Activated CD8-positive, alpha-beta memory T cell treated with anti-CD3 and anti-CD28 coated beads, Interleukin-2, amount 50 U/mL, for 48 hours (primary cell): ENCODE data around the gene THPO.

ENCODE experiments used
- DNase-seq: peaks from one replicate; pipeline ENCODE4 v3.0.0-alpha.2; 2020

THPO gene

DNA sequence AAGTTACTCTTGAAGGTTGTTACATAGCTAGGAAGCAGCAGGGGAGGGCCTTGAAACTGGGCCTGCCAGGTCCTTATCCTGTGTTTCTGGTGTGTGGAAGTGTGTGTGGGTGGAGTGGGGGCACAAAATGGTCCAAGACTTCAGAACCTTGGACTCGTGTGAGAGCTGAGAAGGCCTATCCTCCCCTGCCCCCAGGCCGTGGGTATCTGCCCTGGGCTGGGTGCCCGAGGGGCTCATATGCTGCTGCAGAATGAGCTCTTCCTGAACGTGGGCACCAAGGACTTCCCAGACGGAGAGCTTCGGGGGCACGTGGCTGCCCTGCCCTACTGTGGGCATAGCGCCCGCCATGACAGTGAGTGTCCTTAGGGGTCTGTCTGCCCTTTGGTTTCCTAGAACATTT is 6.3 kb upstream of the THPO start:
- no peak for DNase-seq

DNA sequence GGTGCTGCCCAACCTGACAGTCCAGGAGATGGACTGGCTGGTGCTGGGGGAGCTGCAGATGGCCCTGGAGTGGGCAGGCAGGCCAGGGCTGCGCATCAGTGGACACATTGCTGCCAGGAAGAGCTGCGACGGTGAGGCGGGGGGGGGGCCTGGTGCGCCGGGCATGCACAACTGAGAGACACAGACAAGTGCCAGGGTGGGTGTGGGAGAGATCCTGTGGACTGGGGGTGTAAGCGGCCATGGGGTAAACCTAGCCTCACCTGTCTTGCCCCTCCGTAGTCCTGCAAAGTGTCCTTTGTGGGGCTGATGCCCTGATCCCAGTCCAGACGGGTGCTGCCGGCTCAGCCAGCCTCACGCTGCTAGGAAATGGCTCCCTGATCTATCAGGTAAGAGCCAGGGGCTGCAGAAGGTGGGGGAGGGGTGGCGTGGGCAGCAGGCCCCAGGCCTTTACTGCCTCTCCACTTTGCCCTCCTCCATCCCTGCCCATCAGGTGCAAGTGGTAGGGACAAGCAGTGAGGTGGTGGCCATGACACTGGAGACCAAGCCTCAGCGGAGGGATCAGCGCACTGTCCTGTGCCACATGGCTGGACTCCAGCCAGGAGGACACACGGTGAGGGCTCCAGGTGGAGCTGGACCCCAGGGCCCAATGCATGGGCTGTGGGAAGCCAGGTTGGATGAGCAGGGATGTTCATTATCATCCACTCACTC is 5.2 kb upstream of the THPO start:
- no peak for DNase-seq

DNA sequence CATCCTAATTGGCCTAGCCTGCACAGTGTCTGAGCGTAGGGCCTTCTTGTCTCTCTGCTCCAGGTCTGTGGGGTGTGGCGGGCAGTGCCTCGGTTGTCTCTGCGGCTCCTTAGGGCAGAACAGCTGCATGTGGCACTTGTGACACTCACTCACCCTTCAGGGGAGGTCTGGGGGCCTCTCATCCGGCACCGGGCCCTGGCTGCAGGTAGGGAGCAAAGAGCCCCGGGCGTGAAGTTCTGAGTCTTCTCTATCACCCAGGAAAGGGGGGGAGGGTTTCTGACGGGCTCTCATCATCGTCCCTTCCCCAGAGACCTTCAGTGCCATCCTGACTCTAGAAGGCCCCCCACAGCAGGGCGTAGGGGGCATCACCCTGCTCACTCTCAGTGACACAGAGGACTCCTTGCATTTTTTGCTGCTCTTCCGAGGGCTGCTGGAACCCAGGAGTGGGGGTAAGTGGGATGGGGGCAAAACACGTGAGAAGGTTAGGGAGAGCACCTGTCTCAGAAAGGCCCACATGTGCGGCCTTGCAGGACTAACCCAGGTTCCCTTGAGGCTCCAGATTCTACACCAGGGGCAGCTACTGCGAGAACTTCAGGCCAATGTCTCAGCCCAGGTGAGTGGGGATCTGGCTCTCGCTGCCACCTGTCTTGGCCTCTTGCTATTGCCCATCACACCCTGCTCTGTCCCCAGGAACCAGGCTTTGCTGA is 4.5 kb upstream of the THPO start:
- DNase-seq = no peak

DNA sequence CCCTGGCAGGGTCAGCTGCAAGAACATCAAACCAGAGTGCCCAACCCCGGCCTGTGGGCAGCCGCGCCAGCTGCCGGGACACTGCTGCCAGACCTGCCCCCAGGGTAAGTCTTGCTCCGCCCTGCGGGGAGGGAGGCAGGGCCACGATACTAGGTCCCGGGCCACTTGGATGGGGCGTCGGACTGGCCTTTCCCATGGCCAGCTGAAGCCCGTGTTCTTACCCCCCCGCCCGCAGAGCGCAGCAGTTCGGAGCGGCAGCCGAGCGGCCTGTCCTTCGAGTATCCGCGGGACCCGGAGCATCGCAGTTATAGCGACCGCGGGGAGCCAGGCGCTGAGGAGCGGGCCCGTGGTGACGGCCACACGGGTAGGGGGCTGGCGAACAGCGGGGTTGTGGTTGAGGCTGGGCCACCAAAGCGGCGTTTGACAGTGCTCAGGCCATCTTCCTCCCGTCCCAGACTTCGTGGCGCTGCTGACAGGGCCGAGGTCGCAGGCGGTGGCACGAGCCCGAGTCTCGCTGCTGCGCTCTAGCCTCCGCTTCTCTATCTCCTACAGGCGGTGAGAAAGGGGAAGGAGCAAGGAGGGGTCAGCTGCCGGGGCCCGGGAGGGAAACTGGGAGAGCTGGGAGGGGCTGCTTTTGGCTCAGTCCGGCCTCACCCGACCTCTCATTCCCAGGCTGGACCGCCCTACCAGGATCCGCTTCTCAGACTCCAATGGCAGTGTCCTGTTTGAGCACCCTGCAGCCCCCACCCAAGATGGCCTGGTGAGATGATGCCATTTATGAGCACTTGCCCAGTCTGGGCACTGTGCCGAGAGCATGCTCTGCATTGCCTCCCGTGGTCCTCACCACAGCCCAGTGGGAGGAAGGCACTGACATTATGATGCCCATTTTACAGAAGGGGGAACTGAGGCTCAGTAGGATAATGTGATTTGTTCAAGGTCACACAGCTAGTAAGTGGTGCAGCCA is 3.5 kb upstream of the THPO start:
- no peak for DNase-seq

- DNase-seq = no peak
Observed at GRCh38 chr3:184380627-184381260, 2.7 kb upstream of the THPO start.

DNA sequence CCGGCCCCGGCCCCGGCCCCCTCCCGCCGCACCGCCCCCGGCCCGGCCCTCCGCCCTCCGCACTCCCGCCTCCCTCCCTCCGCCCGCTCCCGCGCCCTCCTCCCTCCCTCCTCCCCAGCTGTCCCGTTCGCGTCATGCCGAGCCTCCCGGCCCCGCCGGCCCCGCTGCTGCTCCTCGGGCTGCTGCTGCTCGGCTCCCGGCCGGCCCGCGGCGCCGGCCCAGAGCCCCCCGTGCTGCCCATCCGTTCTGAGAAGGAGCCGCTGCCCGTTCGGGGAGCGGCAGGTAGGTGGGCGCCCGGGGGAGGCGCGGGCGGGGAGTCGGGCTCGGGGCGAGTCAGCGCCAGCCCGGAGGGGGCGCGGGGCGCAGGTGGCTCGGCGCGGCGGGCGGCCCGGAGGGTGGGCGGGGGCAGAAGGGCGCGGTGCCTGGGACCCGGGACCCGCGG is 2.2 kb upstream of the THPO start:
- no peak for DNase-seq

DNA sequence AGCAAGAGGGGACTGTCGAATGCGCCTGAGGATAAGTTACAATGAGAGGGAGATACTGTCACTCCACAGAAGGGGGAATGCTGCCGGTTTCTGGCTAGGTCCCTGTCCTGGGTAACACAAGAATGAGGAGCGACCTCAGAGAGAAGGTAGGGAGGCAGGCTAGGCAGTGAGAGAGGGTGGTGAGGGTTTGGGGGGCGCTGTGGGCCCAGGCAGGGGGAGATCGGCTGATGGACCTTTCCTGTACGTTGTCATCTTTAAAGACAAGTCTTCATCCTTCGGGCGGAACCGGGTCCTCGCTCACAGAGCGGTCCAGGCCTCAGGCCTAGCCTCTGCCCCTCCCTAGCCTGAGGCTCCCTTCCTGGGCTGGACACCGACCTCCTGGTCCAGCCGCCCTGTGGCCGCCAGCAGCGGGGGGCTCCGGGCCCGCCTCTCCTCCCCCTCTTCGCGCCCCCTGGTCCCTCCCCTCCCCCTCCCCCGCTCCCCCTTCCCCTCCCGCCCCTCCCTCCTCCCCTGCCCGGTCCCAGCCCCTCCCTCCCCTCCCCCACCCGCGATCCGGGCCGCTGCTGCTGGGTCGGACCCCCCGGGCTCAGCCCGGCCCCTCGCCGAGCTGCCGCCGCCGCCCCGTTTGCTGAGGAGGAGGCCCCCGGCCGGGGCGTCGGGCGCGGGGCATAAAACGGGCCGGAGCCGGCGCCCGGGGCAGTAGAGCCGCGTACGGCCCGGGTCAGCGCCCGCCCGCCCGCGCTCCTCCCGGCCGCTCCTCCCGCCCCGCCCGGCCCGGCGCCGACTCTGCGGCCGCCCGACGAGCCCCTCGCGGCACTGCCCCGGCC is 1.6 kb upstream of the THPO start, which contains the start of gene CHRD:
CHRD (plus strand) TSS at position 697 of the 827 bp plus-strand sequence. CDS start 265 bp downstream, outside the sequence.
- no peak for DNase-seq

- no peak for DNase-seq
Observed at GRCh38 chr3:184378651-184379357, 797 bp upstream of the THPO start.

DNA sequence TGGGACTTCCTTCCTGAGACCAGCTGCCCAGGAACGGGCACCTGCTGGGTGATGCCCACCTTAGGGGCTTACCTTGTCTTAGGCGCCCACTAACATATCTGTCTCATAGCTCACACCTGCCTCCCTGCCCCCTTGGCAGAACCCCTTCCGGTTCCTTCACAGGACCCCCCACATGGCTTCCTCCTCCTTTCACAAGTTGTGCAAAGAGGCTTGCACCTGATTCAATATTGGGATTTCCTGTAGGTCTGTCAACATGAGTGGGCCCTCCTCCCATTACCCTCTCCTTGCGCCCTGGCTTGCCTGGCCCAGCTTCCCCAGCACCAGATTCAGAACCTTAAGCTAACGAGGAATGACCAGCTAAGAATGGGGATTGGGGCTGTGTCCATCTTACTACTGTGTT is 633 bp downstream of the THPO start:
- no peak for DNase-seq

- DNase-seq = no peak
Observed at GRCh38 chr3:184375747-184376461, 2.1 kb downstream of the THPO start.

DNA sequence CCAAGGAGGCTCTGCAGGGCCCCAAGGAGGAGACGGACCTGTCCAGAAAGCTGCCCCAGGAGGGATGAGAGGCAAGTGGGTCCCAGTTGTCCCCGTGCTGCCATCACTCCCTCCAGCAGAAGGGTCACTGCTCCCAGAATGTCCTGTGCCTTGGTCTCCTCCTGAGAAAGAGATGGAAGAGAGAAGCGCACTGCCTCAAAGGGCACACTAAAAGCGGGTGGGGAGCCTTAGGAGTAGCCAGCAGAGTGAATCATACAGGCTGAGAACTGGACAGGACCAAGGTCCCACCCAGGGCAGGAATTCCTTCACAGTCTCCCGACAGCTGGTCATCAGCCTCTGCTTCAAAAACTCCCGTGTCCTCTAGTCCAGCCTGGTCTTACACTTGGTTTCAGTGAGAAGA is 4.6 kb downstream of the THPO start:
- no peak for DNase-seq

GRCh38 chr3:184372911-184373310 is 5.1 kb downstream of the THPO start:
- no peak for DNase-seq

GRCh38 chr3:184372296-184372821 is 5.6 kb downstream of the THPO start:
- no peak for DNase-seq

DNA sequence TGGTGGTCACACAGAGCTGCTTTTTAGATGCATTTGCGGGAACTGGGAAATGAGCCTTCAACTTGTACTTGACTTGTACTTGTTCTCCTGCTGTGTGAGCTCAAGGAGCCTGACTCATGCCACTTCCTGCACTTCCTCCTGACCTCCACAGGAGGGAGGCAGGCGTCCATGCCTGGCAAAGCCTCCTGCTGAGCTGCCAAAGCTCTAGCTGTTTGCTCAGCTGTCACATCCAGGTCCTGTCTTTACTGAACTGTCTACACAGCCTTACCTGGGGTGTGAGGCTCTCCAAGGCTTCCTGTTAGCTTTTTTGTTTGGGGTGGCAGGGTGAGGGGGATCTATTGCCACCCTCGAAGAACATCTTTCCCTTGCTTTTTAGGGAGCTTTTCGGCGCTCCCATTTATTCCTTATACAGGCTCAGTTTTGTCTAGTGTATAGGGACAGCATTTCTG is 6.4 kb downstream of the THPO start:
- peak; percentile 73 for DNase-seq

DNA sequence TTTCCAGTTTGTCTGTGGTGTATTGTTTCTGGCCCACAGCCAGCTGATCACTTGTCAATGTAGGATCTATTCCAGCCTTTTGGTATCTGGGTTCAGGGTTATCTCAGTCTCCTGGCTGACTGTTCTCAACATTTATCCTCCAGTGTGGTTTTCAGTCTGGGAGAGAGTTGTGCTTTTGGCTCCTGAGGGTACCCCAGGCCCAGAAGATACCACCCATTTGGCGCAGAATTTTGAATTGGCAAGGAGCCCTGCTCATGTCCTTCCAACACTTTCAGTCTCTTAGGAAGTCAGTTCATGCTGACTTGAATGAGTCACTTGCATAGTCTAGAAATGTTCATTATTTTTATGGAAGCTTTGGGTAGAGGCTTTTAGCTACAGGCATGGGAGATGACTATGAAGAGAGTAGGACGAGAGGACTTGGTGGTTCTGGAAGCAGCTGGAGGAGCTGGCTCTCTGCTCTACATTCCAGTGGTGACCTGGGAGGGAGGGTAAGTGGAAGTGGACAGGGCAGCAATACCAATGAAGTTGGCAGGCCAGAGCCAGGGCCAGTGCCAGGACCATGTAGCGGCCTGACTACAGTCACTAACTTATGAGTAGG is 9.3 kb downstream of the THPO start:
- no peak for DNase-seq

DNA sequence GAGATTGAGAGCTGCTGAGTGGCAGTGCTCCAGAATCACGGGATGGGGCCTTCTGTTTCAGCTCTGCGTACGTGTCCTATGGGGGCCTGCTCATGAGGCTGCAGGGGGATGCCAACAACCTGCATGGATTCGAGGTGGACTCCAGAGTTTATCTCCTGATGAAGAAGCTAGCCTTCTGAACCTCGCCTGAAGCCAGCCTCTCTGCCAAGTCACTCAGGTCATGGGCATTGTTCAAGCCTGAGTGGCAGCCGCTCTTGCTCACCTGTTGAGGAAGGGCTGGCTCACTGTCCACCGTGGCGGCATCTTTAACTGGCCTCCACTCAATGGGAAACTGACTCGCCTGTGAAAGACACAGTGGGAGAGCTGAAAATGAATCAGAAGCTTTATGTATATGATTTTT is 9.9 kb downstream of the THPO start:
- DNase-seq = no peak

DNA sequence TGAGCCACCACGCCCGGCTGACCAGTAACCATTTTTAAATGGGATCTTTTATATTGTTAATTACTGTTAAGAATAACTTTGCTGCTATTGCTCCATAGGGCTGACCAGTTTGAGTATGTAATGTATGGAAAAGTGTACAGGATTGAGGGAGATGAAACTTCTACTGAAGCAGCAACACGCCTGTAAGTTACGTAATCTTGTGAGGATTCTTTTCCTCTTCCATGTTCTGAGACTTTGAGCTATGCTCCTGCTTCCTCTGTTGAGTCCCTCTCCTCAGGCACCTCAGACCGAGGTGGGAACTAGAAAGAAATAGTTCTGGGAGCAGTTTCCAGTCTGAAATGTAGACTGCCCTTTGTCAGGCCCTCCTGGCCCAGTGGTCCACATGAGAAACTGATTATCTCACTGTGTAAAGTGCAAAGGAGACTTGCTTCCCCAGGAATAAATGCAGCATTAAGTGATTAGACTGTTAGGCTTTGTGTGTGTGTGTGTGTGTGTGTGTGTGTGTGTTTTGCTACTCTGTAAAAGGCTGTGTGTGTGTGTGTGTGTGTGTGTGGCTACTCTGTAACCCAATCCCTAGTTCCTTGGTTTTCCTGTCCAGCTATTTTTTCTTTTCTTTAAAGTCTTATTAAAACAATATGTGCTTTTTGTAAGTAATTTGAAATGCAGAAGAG is 11.3 kb downstream of the THPO start:
- no peak for DNase-seq

DNA sequence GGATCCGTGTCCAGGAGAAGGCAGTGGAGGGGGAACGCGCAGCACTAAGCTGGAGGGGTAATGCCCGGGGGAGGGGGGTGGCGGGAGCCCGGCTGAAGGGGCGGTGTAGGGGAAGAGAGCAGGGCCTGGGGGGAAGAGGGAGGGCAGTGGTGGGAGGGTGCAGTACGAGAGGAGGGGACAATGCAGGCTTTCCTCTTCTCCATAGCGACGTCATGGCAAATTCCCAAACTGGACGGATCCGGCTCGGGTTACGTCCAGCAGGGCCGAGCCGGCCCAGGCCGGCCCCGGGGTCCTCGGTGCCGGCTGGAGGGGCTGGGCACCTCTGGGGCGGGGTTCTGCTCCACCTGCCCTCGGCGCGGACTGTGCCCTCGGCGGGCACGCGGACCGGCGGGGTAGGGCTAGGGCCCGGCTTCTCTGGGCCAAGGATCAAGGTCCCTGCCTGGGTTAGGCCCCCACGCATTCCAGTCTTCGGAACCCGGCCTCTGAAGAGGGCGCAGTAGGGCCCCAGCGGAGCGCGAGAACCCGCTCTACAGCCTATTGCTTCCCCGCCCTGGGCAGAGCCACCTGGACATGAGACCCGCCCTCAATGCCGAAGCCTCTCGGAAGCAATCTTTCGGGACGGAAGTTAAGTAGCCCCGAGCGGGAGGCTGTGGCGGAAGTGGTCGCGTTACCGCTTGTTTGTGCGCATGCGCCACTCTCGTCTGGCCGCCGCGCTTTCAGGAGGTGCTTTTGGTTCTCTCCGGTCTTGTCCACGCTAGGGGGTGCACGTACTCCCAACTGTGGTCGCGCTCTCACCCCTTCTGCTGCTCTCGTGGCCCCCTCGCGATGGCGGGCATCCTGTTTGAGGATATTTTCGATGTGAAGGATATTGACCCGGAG is 15.1 kb downstream of the THPO start:
- peak; percentile 98 for DNase-seq
